Measurements from ENCODE around the gene RABEP1. TPM values are rescaled to one million over a fixed set of nuclear protein-coding genes. Genes with fewer than 3 reads are reported as not detected.

Gene RABEP1
- total RNA-seq, 1 donor from 2014 or later, result 50.0 TPM

GRCh38 chr17:5399767-5400166 is 117.7 kb downstream of the RABEP1 start:
- peaks cover 30% of the 10 kb centered on the region for H3K36me3 ChIP-seq
- H3K27me3 ChIP-seq, result no peaks in the 10 kb centered on the region
- H3K27ac Mint-ChIP-seq, result no peak overlapping the region
- H3F3A ChIP-seq (ENCODE audit: low read depth), result no peaks in the 10 kb centered on the region
- H3K9me3 ChIP-seq (ENCODE audit: low read depth), result no peaks in the 10 kb centered on the region
- no peaks in the 10 kb centered on the region for H4K20me1 ChIP-seq (ENCODE audit: low read depth)
- H3K36me3 Mint-ChIP-seq, result peaks cover 28% of the 10 kb centered on the region
- no peaks in the 10 kb centered on the region for H3K27me3 Mint-ChIP-seq (ENCODE audit: insufficient read depth, low read depth)
- no peaks in the 10 kb centered on the region for H3K4me1 Mint-ChIP-seq
- H3K4me2 ChIP-seq, result no peak overlapping the region
- no peak for DNase-seq (ENCODE audit: low spot score)
- H2AFZ ChIP-seq (replicated peaks), result no peak overlapping the region
- H3K4me1 ChIP-seq, result no peaks in the 10 kb centered on the region
- no peaks in the 10 kb centered on the region for H3K79me2 ChIP-seq (ENCODE audit: low read depth)
- no peak overlapping the region for H3K4me3 ChIP-seq
- no peak for TF ChIP-seq EZH2phosphoT487 (IDR thresholded peaks at IDR 0.05)
- no peak for TF ChIP-seq EZH2 (IDR thresholded peaks at IDR 0.05)
- no peak for TF ChIP-seq CTCF (IDR thresholded peaks at IDR 0.05)
- H3K27ac ChIP-seq, result no peak overlapping the region
- H3K4me3 Mint-ChIP-seq, result no peak overlapping the region
- no peaks in the 10 kb centered on the region for H3K9me3 Mint-ChIP-seq
- no peak overlapping the region for H3K9ac ChIP-seq

GRCh38 chr17:5405400-5405799 is 123.3 kb downstream of the RABEP1 start:
- H3K9me3 ChIP-seq (ENCODE audit: low read depth), result no peaks in the 10 kb centered on the region
- H3K4me3 ChIP-seq, result no peak overlapping the region
- TF ChIP-seq CTCF (IDR thresholded peaks at IDR 0.05), result no peak
- no peak for TF ChIP-seq EZH2phosphoT487 (IDR thresholded peaks at IDR 0.05)
- no peak for TF ChIP-seq EZH2 (IDR thresholded peaks at IDR 0.05)
- H3K27me3 ChIP-seq, result no peaks in the 10 kb centered on the region
- H3K27ac Mint-ChIP-seq, result no peak overlapping the region
- no peaks in the 10 kb centered on the region for H3K4me1 Mint-ChIP-seq
- no peak overlapping the region for H3K4me2 ChIP-seq
- no peak for DNase-seq (ENCODE audit: low spot score)
- no peaks in the 10 kb centered on the region for H3K4me1 ChIP-seq
- no peak overlapping the region for H3K27ac ChIP-seq
- H3K9me3 Mint-ChIP-seq, result no peaks in the 10 kb centered on the region
- H3K4me3 Mint-ChIP-seq, result no peak overlapping the region
- H2AFZ ChIP-seq (replicated peaks), result no peak overlapping the region
- H3K27me3 Mint-ChIP-seq (ENCODE audit: insufficient read depth, low read depth), result no peaks in the 10 kb centered on the region
- no peaks in the 10 kb centered on the region for H3K79me2 ChIP-seq (ENCODE audit: low read depth)
- H3K36me3 Mint-ChIP-seq, result peaks cover 18% of the 10 kb centered on the region
- H3K36me3 ChIP-seq, result peaks cover 33% of the 10 kb centered on the region
- H3K9ac ChIP-seq, result no peak overlapping the region
- no peaks in the 10 kb centered on the region for H3F3A ChIP-seq (ENCODE audit: low read depth)
- no peaks in the 10 kb centered on the region for H4K20me1 ChIP-seq (ENCODE audit: low read depth)

DNA sequence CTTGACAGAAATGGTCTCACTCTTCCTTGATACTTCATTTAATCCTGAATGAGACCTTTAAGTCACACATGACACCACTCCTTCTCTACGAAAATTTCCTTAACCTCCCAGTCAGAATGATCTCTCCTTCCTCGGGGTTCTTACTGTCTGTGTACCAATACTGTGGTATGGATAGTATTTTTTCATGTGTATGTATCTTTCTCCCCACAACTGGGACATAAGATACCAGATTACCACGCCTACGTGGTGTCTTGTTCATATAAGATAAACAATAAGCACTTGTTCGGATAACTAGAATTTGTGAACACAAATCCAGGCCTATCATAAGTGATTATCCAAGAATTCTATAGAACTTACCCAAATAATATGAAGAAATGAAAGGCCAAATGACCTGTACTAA is 126.1 kb downstream of the RABEP1 start:
- H3K27me3 ChIP-seq, result no peaks in the 10 kb centered on the region
- H3K9ac ChIP-seq, result no peak overlapping the region
- no peak overlapping the region for H3K4me2 ChIP-seq
- Mint-ChIP-seq H3K4me1 (no peaks in the 10 kb centered on the region), H3K9me3 (no peaks in the 10 kb centered on the region), H3K27ac (no peak overlapping the region), H3K27me3 (ENCODE audit: insufficient read depth, low read depth) (no peaks in the 10 kb centered on the region), H3K36me3 (peaks cover 27% of the 10 kb centered on the region), H3K4me3 (no peak overlapping the region)
- H3K27ac ChIP-seq, result no peak overlapping the region
- TF ChIP-seq CTCF (IDR thresholded peaks at IDR 0.05), result no peak
- TF ChIP-seq EZH2 (IDR thresholded peaks at IDR 0.05), result no peak
- no peak for TF ChIP-seq EZH2phosphoT487 (IDR thresholded peaks at IDR 0.05)
- H3K4me3 ChIP-seq, result no peak overlapping the region
- H3K4me1 ChIP-seq, result no peaks in the 10 kb centered on the region
- H2AFZ ChIP-seq (replicated peaks), result no peak overlapping the region
- H3F3A ChIP-seq (ENCODE audit: low read depth), result no peaks in the 10 kb centered on the region
- H3K9me3 ChIP-seq (ENCODE audit: low read depth), result no peaks in the 10 kb centered on the region
- H3K36me3 ChIP-seq, result peaks cover 32% of the 10 kb centered on the region
- peaks cover 3% of the 10 kb centered on the region for H4K20me1 ChIP-seq (ENCODE audit: low read depth)
- no peak for DNase-seq (ENCODE audit: low spot score)
- H3K79me2 ChIP-seq (ENCODE audit: low read depth), result peaks cover 13% of the 10 kb centered on the region

Data from neural progenitor cell (in vitro differentiated cells).